Kidney glomerular epithelial cell (primary cell): Measurements from ENCODE around the gene CFP.
"Not testable (repeated sequence)": the region's sequence is repeated elsewhere in the genome, so short reads cannot be mapped to it uniquely, and the experiment has no call there.

ENCODE experiments used
- DNase-seq: peaks from one replicate; lab custom pipeline; 2025; lab: John Stamatoyannopoulos, UW

Gene CFP

GRCh38 chrX:47629419-47630200 lies at the start of gene CFP:
CFP (minus strand) TSS chrX:47629930; CDS start chrX:47629844, 86 bp downstream.
- no peak for DNase-seq

DNA sequence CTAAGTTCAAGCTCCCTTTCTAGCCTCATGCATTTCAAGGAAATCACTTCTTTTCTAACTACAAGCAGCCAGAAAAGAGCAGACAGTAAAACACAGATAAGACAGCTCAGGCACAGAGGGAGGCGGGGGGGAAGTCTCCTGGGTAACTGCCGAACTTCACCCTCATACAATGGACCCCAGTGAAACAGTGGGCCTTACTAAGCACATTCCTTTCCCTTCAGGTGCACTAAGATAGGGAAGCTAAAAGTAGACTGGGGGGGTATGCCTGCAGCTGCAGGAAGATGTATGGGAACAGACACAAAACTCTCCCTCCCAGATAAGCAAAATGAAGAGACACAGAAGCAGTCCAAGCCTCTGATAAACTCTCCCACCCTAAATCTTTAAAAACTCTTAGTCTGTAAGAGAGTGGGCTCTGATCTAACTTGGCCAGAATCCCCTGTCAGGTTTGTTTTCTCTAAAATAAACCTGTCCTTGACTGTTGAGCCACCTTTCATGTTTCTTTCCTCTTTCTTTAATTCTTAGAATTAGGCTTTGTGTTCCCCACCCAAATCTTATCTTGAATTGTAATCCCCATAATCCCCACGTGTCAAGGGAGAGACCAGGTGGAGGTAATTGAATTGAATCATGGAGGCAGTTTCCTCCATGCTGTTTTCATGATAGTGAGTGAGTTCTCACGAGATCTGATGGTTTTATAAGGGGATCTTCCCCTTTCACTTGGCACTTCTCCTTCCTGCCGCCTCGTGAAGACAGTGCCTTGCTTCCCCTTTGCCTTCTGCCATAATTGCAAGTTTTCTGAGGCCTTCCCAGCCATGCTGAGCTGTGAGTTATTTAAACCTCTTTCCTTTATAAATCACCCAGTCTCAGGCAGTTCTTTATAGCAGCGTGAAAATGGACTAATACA lies 46.5 kb upstream of the CFP start:
- DNase-seq, result not testable (repeated sequence)

DNA sequence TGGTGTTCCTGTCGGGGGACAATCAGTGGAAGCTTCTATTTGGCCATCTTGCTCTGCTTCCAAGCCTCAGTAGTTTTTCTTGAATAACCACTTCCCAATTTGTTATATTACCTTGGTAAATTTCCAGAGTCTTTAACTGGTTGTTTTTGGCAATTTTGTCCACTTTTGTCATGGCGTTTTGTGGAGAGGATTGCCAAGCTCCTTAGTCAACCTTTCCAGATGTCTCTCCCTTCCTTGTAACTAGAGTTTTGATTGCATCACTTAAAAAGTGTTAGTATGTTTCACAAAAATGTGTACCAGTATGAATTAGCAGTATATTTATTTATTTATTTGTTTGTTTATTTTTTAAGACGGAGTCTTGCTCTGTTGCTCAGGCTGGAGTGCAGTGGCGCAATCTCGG lies 45.0 kb upstream of the CFP start:
- DNase-seq, result no peak

DNA sequence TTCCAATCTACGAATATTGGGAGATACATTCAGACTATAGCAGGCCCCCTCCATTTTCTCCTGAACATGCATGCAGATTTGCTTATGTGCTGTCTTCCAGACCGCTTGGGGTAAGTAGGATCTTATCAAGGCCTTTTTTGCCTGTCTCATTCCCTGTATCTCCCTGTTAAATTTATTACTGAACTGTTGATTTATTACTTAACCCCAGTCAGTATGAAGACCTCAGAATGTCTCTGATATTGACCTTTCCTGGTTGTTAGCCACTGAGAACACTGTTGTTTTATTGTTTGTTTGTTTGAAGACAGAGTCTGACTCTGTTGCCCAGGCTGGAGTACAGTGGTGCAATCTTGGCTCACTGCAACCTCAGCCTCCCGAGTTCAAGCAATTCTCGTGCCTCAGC lies 36.1 kb upstream of the CFP start:
- DNase-seq, result not testable (repeated sequence)

- no peak for DNase-seq
These were observed 35.0 kb upstream of the CFP start for GRCh38 chrX:47664737-47665136.

DNA sequence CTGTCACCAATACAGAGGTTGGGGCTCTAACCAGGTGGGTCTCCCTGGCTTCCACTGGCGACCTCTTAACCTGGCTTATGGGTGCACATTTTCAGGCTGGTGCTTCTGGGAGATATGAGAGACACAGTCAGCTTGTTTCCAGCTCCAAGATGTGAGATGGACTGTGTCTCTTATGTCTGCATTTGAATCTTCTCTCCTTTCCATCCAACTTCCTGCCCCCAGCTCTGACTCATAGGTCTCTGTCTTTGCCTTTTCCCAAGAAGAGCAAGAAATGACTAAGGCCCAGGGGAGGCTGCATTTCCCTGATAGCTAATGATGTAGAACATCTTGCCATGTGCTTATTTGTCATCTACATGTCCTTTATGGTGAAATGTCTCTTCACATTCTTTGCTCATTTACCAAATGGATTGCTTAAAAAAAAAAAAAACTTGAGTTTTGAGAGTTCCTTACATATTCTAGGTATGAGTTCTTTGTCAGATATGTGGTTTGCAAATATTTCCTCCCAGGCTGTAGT lies 32.5 kb upstream of the CFP start:
- DNase-seq, result peak; percentile 71

DNA sequence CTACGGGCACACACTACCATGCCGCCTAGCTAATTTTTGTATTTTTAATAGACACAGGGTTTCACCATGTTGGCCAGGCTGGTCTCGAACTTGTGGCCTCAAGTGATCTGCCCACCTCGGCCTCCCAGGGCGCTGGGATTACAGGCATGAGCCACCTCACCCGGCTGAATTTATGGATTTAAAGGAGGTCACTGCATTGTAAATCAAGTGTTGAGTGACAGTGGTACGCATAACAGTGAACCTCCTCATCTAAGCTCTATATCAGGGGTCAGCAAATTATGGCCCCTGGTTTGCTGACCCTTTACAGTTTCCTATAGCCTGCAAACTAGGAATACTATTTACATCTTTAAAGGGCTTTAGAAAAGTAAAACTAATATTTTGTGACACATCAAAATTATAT lies 31.8 kb upstream of the CFP start:
- no peak for DNase-seq

- no peak for DNase-seq
These were observed 29.6 kb upstream of the CFP start for GRCh38 chrX:47659421-47659726.

DNA sequence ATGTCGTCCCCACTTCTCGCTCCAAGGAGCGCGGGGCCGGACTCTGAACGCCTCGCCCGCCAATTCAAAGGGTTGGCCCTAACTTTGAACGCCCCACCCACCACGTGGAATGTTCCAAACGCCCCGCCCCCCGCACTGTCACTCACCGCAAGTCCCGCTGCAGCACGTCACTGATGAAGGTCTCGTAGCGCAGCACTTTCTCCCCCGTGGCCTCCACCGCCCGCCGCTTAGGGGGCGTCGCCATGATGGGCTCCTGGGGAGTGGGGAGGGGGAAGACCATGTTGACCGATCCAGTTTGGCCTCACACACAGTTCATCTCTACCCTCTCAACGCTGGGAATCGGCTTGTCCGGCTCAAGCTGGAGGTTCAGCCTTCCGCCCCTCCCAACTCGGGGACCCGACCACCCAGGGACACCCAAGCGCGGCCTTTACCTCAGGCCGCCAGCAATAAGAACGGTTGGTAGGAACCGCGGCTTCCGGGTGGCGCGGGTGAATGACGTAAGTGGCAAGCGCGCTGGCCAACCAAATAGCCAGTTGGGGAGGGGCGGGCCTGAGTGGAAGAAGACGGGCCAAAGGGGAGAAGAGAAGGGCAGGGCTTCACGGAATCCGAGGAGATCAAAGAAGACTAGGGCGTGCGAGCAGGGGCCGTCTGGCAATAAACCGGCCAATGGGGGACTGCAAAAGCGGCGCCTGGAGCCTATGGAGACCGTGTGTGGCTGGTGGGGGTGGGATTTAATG lies 29.1 kb upstream of the CFP start, which contains the start of gene UXT:
UXT (minus strand) TSS at position 497 of the 737 bp plus-strand sequence; CDS start at position 244, 253 bp downstream.
- peak; percentile 89 for DNase-seq

GRCh38 chrX:47658301-47658683 lies 28.6 kb upstream of the CFP start:
- DNase-seq, result no peak

GRCh38 chrX:47651043-47651905 lies 21.5 kb upstream of the CFP start:
- DNase-seq, result no peak

- DNase-seq, result peak; percentile 80
These were observed 20.7 kb upstream of the CFP start, which contains the start of gene ELK1 for GRCh38 chrX:47650164-47651042. ELK1 (minus strand) TSS chrX:47650563; CDS start chrX:47641441, 9,122 bp downstream.

- no peak for DNase-seq
These were observed 20.0 kb upstream of the CFP start for GRCh38 chrX:47649781-47650163.

DNA sequence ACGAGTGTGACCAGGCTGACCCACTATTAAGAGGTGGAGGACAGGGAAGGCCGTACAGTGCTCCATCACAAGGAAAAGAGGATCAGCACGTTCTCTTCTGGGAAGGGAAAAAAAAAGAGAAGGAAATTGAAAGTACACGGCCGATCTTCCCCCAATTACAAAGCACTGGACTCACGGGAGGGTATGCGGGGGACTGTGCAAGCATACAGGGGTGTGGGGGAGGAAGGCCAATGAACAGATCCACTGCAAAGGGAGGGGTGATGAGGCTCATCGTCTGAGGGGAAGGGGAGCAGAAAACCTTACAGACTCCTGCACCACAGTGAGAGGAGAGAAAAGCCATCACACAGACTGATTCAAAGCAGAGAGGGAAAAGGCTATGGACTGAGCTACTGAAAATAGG lies 19.5 kb upstream of the CFP start:
- DNase-seq, result no peak

DNA sequence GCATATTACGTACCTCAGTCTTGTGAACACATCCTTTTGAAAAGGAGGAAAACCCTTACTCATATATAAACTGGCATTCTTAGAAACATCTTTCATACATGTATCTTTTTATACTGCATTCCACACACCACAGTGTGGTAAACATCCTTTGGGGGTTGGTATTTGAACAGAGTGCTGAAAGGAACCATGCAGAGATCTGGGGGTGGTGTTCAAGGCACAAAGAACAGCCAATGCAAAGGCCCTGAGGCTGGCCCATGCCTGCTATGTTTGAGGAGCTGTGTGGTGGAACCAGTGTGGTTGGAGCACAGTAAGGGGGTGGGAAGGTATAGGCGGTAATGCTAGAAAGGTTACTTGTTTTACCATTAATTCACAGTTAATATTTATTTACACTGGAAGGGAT lies 18.6 kb upstream of the CFP start:
- no peak for DNase-seq

GRCh38 chrX:47646636-47647035 lies 16.9 kb upstream of the CFP start:
- no peak for DNase-seq

DNA sequence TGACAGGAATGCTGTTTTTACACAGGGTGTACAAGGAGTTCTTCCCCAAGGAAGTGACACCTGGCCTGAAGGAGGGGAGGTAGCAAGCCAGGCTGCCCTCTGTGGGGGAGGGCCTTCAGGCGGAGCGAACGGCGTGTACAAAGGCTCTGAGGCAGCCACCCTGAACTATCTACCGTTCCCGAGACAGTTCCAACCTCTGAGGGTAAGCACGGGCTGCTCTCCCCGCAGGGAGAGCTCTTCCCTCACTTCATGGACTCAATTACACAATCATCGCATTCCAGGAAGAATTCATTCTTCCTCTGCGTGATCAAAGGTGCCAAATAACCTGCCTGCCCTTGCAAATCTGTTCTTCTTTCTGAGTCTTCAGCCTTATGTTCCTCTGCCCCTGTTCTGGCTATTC lies 15.8 kb upstream of the CFP start:
- no peak for DNase-seq

- no peak for DNase-seq
These were observed 14.9 kb upstream of the CFP start for GRCh38 chrX:47644557-47645091.

GRCh38 chrX:47643926-47644325 lies 14.2 kb upstream of the CFP start:
- DNase-seq, result no peak

DNA sequence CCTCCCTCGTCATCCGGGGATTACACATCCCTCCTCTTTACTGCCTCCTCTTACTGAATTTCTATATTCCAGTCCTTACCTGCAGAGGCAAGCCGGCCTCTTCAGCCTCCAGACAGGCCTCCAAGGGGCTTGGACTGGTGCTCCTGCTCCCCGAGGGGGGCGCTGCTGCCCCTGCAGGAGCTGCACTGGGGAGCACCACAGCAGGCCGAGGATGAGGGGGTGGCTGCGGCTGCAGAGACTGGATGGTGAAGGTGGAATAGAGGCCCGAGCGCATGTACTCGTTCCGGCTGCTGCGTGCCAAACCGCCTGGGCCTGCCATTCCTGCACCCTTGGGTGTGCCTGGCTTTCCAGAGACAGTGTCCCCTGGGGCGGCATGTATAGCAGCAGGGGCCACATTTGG lies 9.1 kb upstream of the CFP start:
- no peak for DNase-seq
